Cardiac septum (tissue), 1 donor: Measurements from ENCODE around the gene SULT1A2. TPM values are rescaled to one million over a fixed set of nuclear protein-coding genes. Genes with fewer than 3 reads are reported as not detected.
"Not testable (repeated sequence)": the region's sequence is repeated elsewhere in the genome, so short reads cannot be mapped to it uniquely, and the experiment has no call there.

Experiments
- DNase-seq: peaks from one replicate; pipeline ENCODE4 v3.0.0-alpha.2; 2020; ENCODE audit warnings: low spot score
- intact Hi-C: fragments of 100-400 bp; cut with DNase I; formaldehyde crosslinking; loops from one replicate; pipeline ENCODE4 v1.14.0; 2022
- total RNA-seq: library from RNA; stranded (reverse); fragmentation: NEBNext Ultra II Directional; extraction: Animal tissue kit (Norgen Biotek cat#: 25700); gene quantifications from one replicate; pipeline ENCODE4 v1.2.1, GENCODE V29; 2021
- donor health status: DM: no; HTN: no; CAD: no.

The SULT1A2 gene
- total RNA-seq, 1 donor from 2014 or later, result 0.73 TPM

- intact Hi-C loops, result no loop called here
- DNase-seq, result no peak
These were observed 26.7 kb downstream of the SULT1A2 start for GRCh38 chr16:28569968-28570752.

- DNase-seq, result no peak
- intact Hi-C loops, result no loop called here
These were observed 27.8 kb downstream of the SULT1A2 start for GRCh38 chr16:28569021-28569420.

GRCh38 chr16:28567292-28567691, 29.6 kb downstream of the SULT1A2 start:
- DNase-seq, result no peak
- intact Hi-C loops, result no loop called here

- intact Hi-C loops, DNase-seq: not testable (repeated sequence)
These were observed 30.5 kb downstream of the SULT1A2 start for GRCh38 chr16:28566233-28566925.

GRCh38 chr16:28563218-28563617, 33.6 kb downstream of the SULT1A2 start:
- intact Hi-C loops, result no loop called here
- no peak for DNase-seq

GRCh38 chr16:28562199-28562598, 34.7 kb downstream of the SULT1A2 start:
- intact Hi-C loops, result no loop called here

GRCh38 chr16:28561557-28562187, 35.2 kb downstream of the SULT1A2 start:
- intact Hi-C loops, result no loop called here
- DNase-seq, result no peak

More at GRCh38 chr16:28562199-28562598, 34.7 kb downstream of the SULT1A2 start:
- no peak for DNase-seq

GRCh38 chr16:28558456-28558855, 38.4 kb downstream of the SULT1A2 start:
- intact Hi-C loops, result loop anchor here (10.0 kb wide), 1 partner anchor 56 kb away; the partner anchor contains the start of gene SULT1A1
- no peak for DNase-seq

GRCh38 chr16:28556914-28557320, 39.9 kb downstream of the SULT1A2 start:
- DNase-seq, result no peak
- intact Hi-C loops, result loop anchor here (10.0 kb wide), 1 partner anchor 58 kb away; the partner anchor contains the start of gene SULT1A1

GRCh38 chr16:28555561-28555960, 41.3 kb downstream of the SULT1A2 start:
- intact Hi-C loops, result loop anchor here (2.0 to 10.0 kb wide), 2 partner anchors 59 to 63 kb away; partner anchors contain the start of genes CLN3 and SULT1A1
- DNase-seq, result no peak

- no peak for DNase-seq
- intact Hi-C loops, result loop anchor here (2.0 to 10.0 kb wide), 2 partner anchors 60 to 62 kb away; partner anchors contain the start of genes CLN3 and SULT1A1
These were observed 42.0 kb downstream of the SULT1A2 start for GRCh38 chr16:28554634-28555423.

- DNase-seq, result peak; percentile 96
- intact Hi-C loops, result loop anchor here (2.0 to 10.0 kb wide), 2 partner anchors 61 kb away; partner anchors contain the start of genes CLN3 and SULT1A1
These were observed 42.8 kb downstream of the SULT1A2 start, which contains the start of gene SGF29 for GRCh38 chr16:28553776-28554633. TSS of gene SGF29 (plus strand) at chr16:28553920. CDS start at chr16:28581070, 27,150 bp downstream.

GRCh38 chr16:28549301-28549899, 47.5 kb downstream of the SULT1A2 start:
- no peak for DNase-seq
- intact Hi-C loops, result no loop called here

GRCh38 chr16:28548306-28548802, 48.5 kb downstream of the SULT1A2 start:
- intact Hi-C loops, result no loop called here
- DNase-seq, result no peak

- intact Hi-C loops, result no loop called here
- DNase-seq, result no peak
These were observed 50.2 kb downstream of the SULT1A2 start for GRCh38 chr16:28546626-28547025.

GRCh38 chr16:28545964-28546363, 50.9 kb downstream of the SULT1A2 start:
- DNase-seq, intact Hi-C loops: not testable (repeated sequence)

- DNase-seq, result no peak
- intact Hi-C loops, result no loop called here
These were observed 51.9 kb downstream of the SULT1A2 start for GRCh38 chr16:28544998-28545397.

GRCh38 chr16:28543072-28543471, 53.8 kb downstream of the SULT1A2 start:
- intact Hi-C loops, result no loop called here
- no peak for DNase-seq
